ENCODE results near the gene NUP210. TPM values are rescaled to one million over a fixed set of nuclear protein-coding genes. Genes with fewer than 3 reads are reported as not detected.

The NUP210 gene
- total and polyA plus RNA-seq, 2 donors (not counting 3 experiments of a cell fraction or from before 2014, with no cell fraction given) = 0.14 to 0.84 TPM

GRCh38 chr3:13371100-13372075 is 48.7 kb downstream of the NUP210 start:
- CTCF ChIA-PET = no interaction called here

More at GRCh38 chr3:13371100-13372075, 48.7 kb downstream of the NUP210 start:
- Histone ChIP-seq H3K4me2 (ENCODE audit: insufficient read depth, low read length) (no peak overlapping the region), H3K9me3 (replicated peaks; ENCODE audit: control insufficient read depth, insufficient read depth, low read length) (no peaks in the 10 kb centered on the region), H3K9me1 (replicated peaks; ENCODE audit: control insufficient read depth, extremely low read depth, insufficient read depth, low read length) (no peaks in the 10 kb centered on the region), H2AFZ (ENCODE audit: low read depth, low read length) (no peak overlapping the region), H3K27me3 (ENCODE audit: control insufficient read depth in 2 of 2, insufficient read depth in 2 of 2, low read length in 2 of 2) (no peaks in the 10 kb centered on the region), H3K36me3 (ENCODE audit: control insufficient read depth in 2 of 2, extremely low read depth in 1 of 2, insufficient read depth in 2 of 2, low read length in 2 of 2) (no peaks in the 10 kb centered on the region), H3K4me1 (ENCODE audit: control insufficient read depth, extremely low read depth, insufficient read depth, low read length) (no peaks in the 10 kb centered on the region), H3K4me3 (replicated peaks in 1 of 3; ENCODE audit: insufficient read depth in 1 of 3, low read depth in 1 of 3, low read length in 3 of 3) (no peak overlapping the region), H4K20me1 (replicated peaks; ENCODE audit: control insufficient read depth, extremely low read depth, insufficient read depth, low read length) (no peaks in the 10 kb centered on the region), H3K9ac (replicated peaks; ENCODE audit: extremely low read depth, insufficient read depth, low read length) (no peak overlapping the region), H3K27ac (ENCODE audit: insufficient read depth, low read depth, low read length) (no peak overlapping the region), H3K79me2 (ENCODE audit: control insufficient read depth, insufficient read depth, low read length) (no peaks in the 10 kb centered on the region)
- DNase-seq (ENCODE audit: low read depth, low spot score) (no peak), FAIRE-seq (no peak)
- intact Hi-C loops (cut with micrococcal nuclease) = no loop called here
- dilution Hi-C loops (cut with MboI; ENCODE audit: extremely low pct_ligation_motif_present, low sequenced_read_pairs) = no loop called here
- TF ChIP-seq POLR2A (IDR thresholded peaks at IDR 0.05; ENCODE audit: low read depth, low read length) (no peak), EZH2 (IDR thresholded peaks at IDR 0.05; ENCODE audit: borderline replicate concordance, low read depth, low read length, severe bottlenecking) (no peak), GATA2 (IDR thresholded peaks at IDR 0.05; ENCODE audit: insufficient read depth, insufficient read length, low read depth, low read length) (no peak), JUN (IDR thresholded peaks at IDR 0.05; ENCODE audit: borderline replicate concordance, insufficient read depth, insufficient read length, low read depth) (no peak), FOS (IDR thresholded peaks at IDR 0.05; ENCODE audit: borderline replicate concordance, insufficient read depth, low read length) (no peak), CTCF (IDR thresholded peaks at IDR 0.05; ENCODE audit: extremely low read depth in 1 of 2, insufficient read depth in 1 of 2, low read depth in 1 of 2, low read length in 2 of 2) (no peak), MYC (IDR thresholded peaks at IDR 0.05; ENCODE audit: low read depth, low read length) (no peak), POLR2AphosphoS5 (IDR thresholded peaks at IDR 0.05; ENCODE audit: insufficient read depth, low read depth, low read length) (no peak), MAX (IDR thresholded peaks at IDR 0.05; ENCODE audit: insufficient read depth, insufficient read length) (no peak)
- POLR2A ChIA-PET = no interaction called here
- no TSS peak for BruUV-seq (replicated peaks)

All from endothelial cell of umbilical vein (primary cell).